Measurements from ENCODE around the gene MAP3K4. TPM values are rescaled to one million over a fixed set of nuclear protein-coding genes. Genes with fewer than 3 reads are reported as not detected.

The MAP3K4 gene
- total RNA-seq, 1 donor, result 31.1 TPM

- Histone ChIP-seq H3K79me2 (ENCODE audit: insufficient read depth, low read length) (no peaks in the 10 kb centered on the region), H3K4me1 (ENCODE audit: insufficient read depth, low read length) (peaks cover 27% of the 10 kb centered on the region), H3K9me3 (ENCODE audit: low read depth, low read length) (no peaks in the 10 kb centered on the region), H3K27me3 (ENCODE audit: insufficient read depth, low read length) (no peaks in the 10 kb centered on the region), H4K20me1 (ENCODE audit: insufficient read depth, low read length) (no peaks in the 10 kb centered on the region), H3K36me3 (ENCODE audit: insufficient read depth, low read length) (peaks cover 75% of the 10 kb centered on the region), H2AFZ (ENCODE audit: low read length) (no peak overlapping the region), H3K4me3 (ENCODE audit: insufficient read depth, low read length) (no peak overlapping the region), H3K27ac (ENCODE audit: low read depth, low read length) (no peak overlapping the region), H3K4me2 (ENCODE audit: insufficient read depth, low read length) (no peak overlapping the region)
- no peak for TF ChIP-seq CTCF (IDR thresholded peaks at IDR 0.05; ENCODE audit: extremely low read depth, low read depth, low read length)
- DNase-seq (ENCODE audit: insufficient read length, low spot score, missing footprints), result no peak
Measured at GRCh38 chr6:161107779-161108730, 116.5 kb downstream of the MAP3K4 start.

GRCh38 chr6:161108916-161109315 is 117.3 kb downstream of the MAP3K4 start:
- Histone ChIP-seq H3K27ac (ENCODE audit: low read depth, low read length) (no peak overlapping the region), H3K9me3 (ENCODE audit: low read depth, low read length) (no peaks in the 10 kb centered on the region), H3K79me2 (ENCODE audit: insufficient read depth, low read length) (no peaks in the 10 kb centered on the region), H4K20me1 (ENCODE audit: insufficient read depth, low read length) (no peaks in the 10 kb centered on the region), H3K4me1 (ENCODE audit: insufficient read depth, low read length) (peaks cover 24% of the 10 kb centered on the region), H3K27me3 (ENCODE audit: insufficient read depth, low read length) (no peaks in the 10 kb centered on the region), H3K4me3 (ENCODE audit: insufficient read depth, low read length) (no peak overlapping the region), H3K36me3 (ENCODE audit: insufficient read depth, low read length) (peaks cover 80% of the 10 kb centered on the region), H2AFZ (ENCODE audit: low read length) (no peak overlapping the region), H3K4me2 (ENCODE audit: insufficient read depth, low read length) (no peak overlapping the region)
- DNase-seq (ENCODE audit: insufficient read length, low spot score, missing footprints), result no peak
- TF ChIP-seq CTCF (IDR thresholded peaks at IDR 0.05; ENCODE audit: extremely low read depth, low read depth, low read length), result no peak

GRCh38 chr6:161109366-161109765 is 117.8 kb downstream of the MAP3K4 start:
- H3K27me3 ChIP-seq (ENCODE audit: insufficient read depth, low read length), result no peaks in the 10 kb centered on the region
- no peak overlapping the region for H3K4me3 ChIP-seq (ENCODE audit: insufficient read depth, low read length)
- H3K79me2 ChIP-seq (ENCODE audit: insufficient read depth, low read length), result no peaks in the 10 kb centered on the region
- H3K9me3 ChIP-seq (ENCODE audit: low read depth, low read length), result no peaks in the 10 kb centered on the region
- DNase-seq (ENCODE audit: insufficient read length, low spot score, missing footprints), result no peak
- H4K20me1 ChIP-seq (ENCODE audit: insufficient read depth, low read length), result no peaks in the 10 kb centered on the region
- no peak overlapping the region for H3K27ac ChIP-seq (ENCODE audit: low read depth, low read length)
- peaks cover 24% of the 10 kb centered on the region for H3K4me1 ChIP-seq (ENCODE audit: insufficient read depth, low read length)
- H3K36me3 ChIP-seq (ENCODE audit: insufficient read depth, low read length), result peaks cover 83% of the 10 kb centered on the region
- H3K4me2 ChIP-seq (ENCODE audit: insufficient read depth, low read length), result no peak overlapping the region
- H2AFZ ChIP-seq (ENCODE audit: low read length), result no peak overlapping the region
- TF ChIP-seq CTCF (IDR thresholded peaks at IDR 0.05; ENCODE audit: extremely low read depth, low read depth, low read length), result no peak

GRCh38 chr6:161110028-161110779 is 118.6 kb downstream of the MAP3K4 start:
- no peak overlapping the region for H2AFZ ChIP-seq (ENCODE audit: low read length)
- no peak overlapping the region for H3K4me3 ChIP-seq (ENCODE audit: insufficient read depth, low read length)
- H3K9me3 ChIP-seq (ENCODE audit: low read depth, low read length), result no peaks in the 10 kb centered on the region
- H3K4me1 ChIP-seq (ENCODE audit: insufficient read depth, low read length), result peaks cover 18% of the 10 kb centered on the region
- no peak overlapping the region for H3K27ac ChIP-seq (ENCODE audit: low read depth, low read length)
- no peaks in the 10 kb centered on the region for H3K79me2 ChIP-seq (ENCODE audit: insufficient read depth, low read length)
- H3K4me2 ChIP-seq (ENCODE audit: insufficient read depth, low read length), result no peak overlapping the region
- TF ChIP-seq CTCF (IDR thresholded peaks at IDR 0.05; ENCODE audit: extremely low read depth, low read depth, low read length), result no peak
- H3K36me3 ChIP-seq (ENCODE audit: insufficient read depth, low read length), result peaks cover 90% of the 10 kb centered on the region
- DNase-seq (ENCODE audit: insufficient read length, low spot score, missing footprints), result no peak
- no peaks in the 10 kb centered on the region for H4K20me1 ChIP-seq (ENCODE audit: insufficient read depth, low read length)
- H3K27me3 ChIP-seq (ENCODE audit: insufficient read depth, low read length), result no peaks in the 10 kb centered on the region

All from osteoblast (primary cell).